Smooth muscle cell (in vitro differentiated cells): ENCODE data around the gene ATMIN. TPM values are rescaled to one million over a fixed set of nuclear protein-coding genes. Genes with fewer than 3 reads are reported as not detected.

ENCODE experiments used
- DNase-seq: peaks from one replicate; lab custom pipeline; 2025; ENCODE audit not compliant: unreplicated experiment; lab: John Stamatoyannopoulos, UW
- H2AFZ ChIP-seq: fragments of 200-600 bp; sonication (generic); 2 replicates; pipeline ENCODE4 v1.6.0; 2016; ENCODE audit warnings: antibody characterized with exemption, low read depth, mild to moderate bottlenecking
- H3F3A ChIP-seq: fragments of 200-600 bp; sonication (generic); 2 replicates; pipeline ENCODE4 v1.6.0; 2017; ENCODE audit warnings: antibody characterized with exemption, low read depth
- H3K27ac ChIP-seq: fragments of 200-600 bp; sonication (generic); 2 replicates; pipeline ENCODE4 v1.5.1; 2016; ENCODE audit warnings: low read depth, mild to moderate bottlenecking
- H3K27me3 ChIP-seq: fragments of 200-600 bp; sonication (generic); 2 replicates; pipeline ENCODE4 v1.6.1; 2016; ENCODE audit warnings: low read depth, mild to moderate bottlenecking
- H3K36me3 ChIP-seq: fragments of 200-600 bp; sonication (generic); 2 replicates; pipeline ENCODE4 v1.5.1; 2016; ENCODE audit warnings: low read depth
- H3K4me1 ChIP-seq: fragments of 200-600 bp; sonication (generic); 2 replicates; pipeline ENCODE4 v1.5.1; 2016; ENCODE audit warnings: low read depth
- H3K4me2 ChIP-seq: fragments of 200-600 bp; sonication (generic); 2 replicates; pipeline ENCODE4 v1.6.0; 2016; ENCODE audit warnings: mild to moderate bottlenecking
- H3K4me3 ChIP-seq: fragments of 200-600 bp; sonication (generic); 2 replicates; pipeline ENCODE4 v1.5.1; 2016; ENCODE audit warnings: mild to moderate bottlenecking
- H3K79me2 ChIP-seq: fragments of 200-600 bp; sonication (generic); 2 replicates; pipeline ENCODE4 v1.6.0; 2016; ENCODE audit warnings: low read depth, mild to moderate bottlenecking
- H3K9ac ChIP-seq: fragments of 200-600 bp; sonication (generic); 2 replicates; pipeline ENCODE4 v1.6.0; 2016; ENCODE audit warnings: low read depth
- H3K9me3 ChIP-seq: fragments of 200-600 bp; sonication (generic); replicated peaks from 2 replicates; pipeline ENCODE4 v1.5.1; 2016; ENCODE audit warnings: low read depth
- H4K20me1 ChIP-seq: fragments of 200-600 bp; sonication (generic); 2 replicates; pipeline ENCODE4 v1.6.0; 2016; ENCODE audit warnings: low read depth
- CTCF ChIP-seq: fragments of 200-600 bp; sonication (generic); IDR thresholded peaks from 2 replicates; pipeline ENCODE4 v1.5.1; 2017; ENCODE audit warnings: borderline replicate concordance, mild to moderate bottlenecking, antibody characterized with exemption; ENCODE audit not compliant: insufficient read depth, poor library complexity, severe bottlenecking
- WGBS: methylation state at CpG from one replicate; pipeline ENCODE4 v1.1.7; 2016; ENCODE audit warnings: low lambda C conversion rate; 5-methylcytosine and 5-hydroxymethylcytosine counted together
- polyA plus RNA-seq: library from polyadenylated mRNA; unstranded; fragments of >200 nt; fragmentation: Nextera tagmentation; extraction: Ambion mirVana; gene quantifications from 2 replicates; pipeline ENCODE4 v1.2.1, GENCODE V29; 2016
- total RNA-seq: library from RNA; depleted of rRNA; stranded (reverse); fragments of >200 nt; gene quantifications from 2 replicates; pipeline ENCODE4 v1.2.3, GENCODE V29; 2014

Gene ATMIN
- total RNA-seq (35.4 and 38.3 TPM in 2 replicates), polyA plus RNA-seq (28.7 and 29.5 TPM in 2 replicates)

GRCh38 chr16:81035398-81035974, at the start of gene ATMIN:
TSS of gene ATMIN (plus strand) at chr16:81035842. CDS start at chr16:81035871, 29 bp downstream.
- Histone ChIP-seq H3K36me3 (no peaks in the 10 kb centered on the region), H3K27me3 (no peaks in the 10 kb centered on the region), H3K9ac (peak within 1 kb of the TSS; percentile 81), H3K27ac (peak within 1 kb of the TSS; percentile 1), H3K79me2 (peaks cover 35% of the 10 kb centered on the region), H3F3A (no peaks in the 10 kb centered on the region), H4K20me1 (peaks cover 35% of the 10 kb centered on the region), H3K9me3 (no peaks in the 10 kb centered on the region), H3K4me1 (peaks cover 10% of the 10 kb centered on the region), H2AFZ (peak within 1 kb of the TSS; percentile 85), H3K4me2 (peak within 1 kb of the TSS; percentile 87), H3K4me3 (peak within 1 kb of the TSS; percentile 92)
- peak; percentile 49 for DNase-seq
- WGBS, result 9% methylated on average over 40 of the region's 54 CpGs
- TF ChIP-seq CTCF, result peak; percentile 98

- peaks cover 50% of the 10 kb centered on the region for H4K20me1 ChIP-seq
- no peaks in the 10 kb centered on the region for H3F3A ChIP-seq
- no peak overlapping the region for H3K9ac ChIP-seq
- H2AFZ ChIP-seq, result no peak overlapping the region
- H3K79me2 ChIP-seq, result peaks cover 44% of the 10 kb centered on the region
- H3K27me3 ChIP-seq, result no peaks in the 10 kb centered on the region
- no peak overlapping the region for H3K4me3 ChIP-seq
- H3K36me3 ChIP-seq, result no peaks in the 10 kb centered on the region
- no peak for TF ChIP-seq CTCF
- no peak for DNase-seq
- peaks cover 2% of the 10 kb centered on the region for H3K4me1 ChIP-seq
- no peak overlapping the region for H3K4me2 ChIP-seq
- WGBS, result 49% methylated on average over 2 of the region's 2 CpGs
- no peak overlapping the region for H3K27ac ChIP-seq
- no peaks in the 10 kb centered on the region for H3K9me3 ChIP-seq
Observed at GRCh38 chr16:80986557-80986956, 49.1 kb upstream of the ATMIN start.

- Histone ChIP-seq H3K36me3 (no peaks in the 10 kb centered on the region), H3K79me2 (peaks cover 37% of the 10 kb centered on the region), H3K4me2 (no peak overlapping the region), H4K20me1 (peaks cover 38% of the 10 kb centered on the region), H3K9me3 (no peaks in the 10 kb centered on the region), H3F3A (peaks cover 7% of the 10 kb centered on the region), H3K27ac (no peak overlapping the region), H2AFZ (no peak overlapping the region), H3K4me1 (peaks cover 9% of the 10 kb centered on the region), H3K9ac (no peak overlapping the region), H3K27me3 (no peaks in the 10 kb centered on the region), H3K4me3 (no peak overlapping the region)
- 75% methylated on average over 7 of the region's 7 CpGs for WGBS
- no peak for DNase-seq
- no peak for TF ChIP-seq CTCF
Observed at GRCh38 chr16:80988756-80989155, 46.9 kb upstream of the ATMIN start.

- no peaks in the 10 kb centered on the region for H3K27me3 ChIP-seq
- no peak overlapping the region for H2AFZ ChIP-seq
- TF ChIP-seq CTCF, result no peak
- peaks cover 9% of the 10 kb centered on the region for H3F3A ChIP-seq
- DNase-seq, result no peak
- no peak overlapping the region for H3K4me2 ChIP-seq
- H3K36me3 ChIP-seq, result no peaks in the 10 kb centered on the region
- H3K9ac ChIP-seq, result no peak overlapping the region
- H3K4me3 ChIP-seq, result no peak overlapping the region
- peaks cover 35% of the 10 kb centered on the region for H4K20me1 ChIP-seq
- no peaks in the 10 kb centered on the region for H3K9me3 ChIP-seq
- peaks cover 12% of the 10 kb centered on the region for H3K4me1 ChIP-seq
- H3K27ac ChIP-seq, result no peak overlapping the region
- peaks cover 37% of the 10 kb centered on the region for H3K79me2 ChIP-seq
- 32% methylated on average over 2 of the region's 2 CpGs for WGBS
Observed at GRCh38 chr16:80989801-80990200, 45.8 kb upstream of the ATMIN start.
